Transverse colon (tissue), 4 donors: Measurements from ENCODE around the gene STK10.

Experiments
- EP300 ChIP-seq: sonication (generic); formaldehyde crosslinking; IDR thresholded peaks from one replicate; pipeline ENCODE4 v1.6.1; 2017; ENCODE audit warnings: antibody characterized with exemption, low read depth
- POLR2A ChIP-seq: fragments of 450-650 bp; IDR thresholded peaks from one replicate; pipeline ENCODE4 v1.6.1; 2016; ENCODE audit warnings: antibody characterized with exemption, mild to moderate bottlenecking, moderate library complexity
- POLR2AphosphoS5 ChIP-seq, 3 donors: sonication (generic); formaldehyde crosslinking; IDR thresholded peaks; one replicate each; pipeline ENCODE4 v1.6.1; 2016; ENCODE audit warnings: antibody characterized with exemption in 3 of 3
- TF ChIP-seq, protein P1 (sequence below), 5 experiments: fragments of 200-600 bp in 3 of 5; fragments of 450-650 bp in 2 of 5; sonication (generic) in 3 of 5; IDR thresholded peaks; 1 replicate in 2 of 5; 2 replicates in 3 of 5; pipeline ENCODE4 v1.5.1; 2016 to 2017; ENCODE audit warnings: antibody characterized with exemption in 5 of 5, inconsistent platforms in 3 of 5, mild to moderate bottlenecking in 2 of 5, moderate library complexity in 1 of 5

DNA sequence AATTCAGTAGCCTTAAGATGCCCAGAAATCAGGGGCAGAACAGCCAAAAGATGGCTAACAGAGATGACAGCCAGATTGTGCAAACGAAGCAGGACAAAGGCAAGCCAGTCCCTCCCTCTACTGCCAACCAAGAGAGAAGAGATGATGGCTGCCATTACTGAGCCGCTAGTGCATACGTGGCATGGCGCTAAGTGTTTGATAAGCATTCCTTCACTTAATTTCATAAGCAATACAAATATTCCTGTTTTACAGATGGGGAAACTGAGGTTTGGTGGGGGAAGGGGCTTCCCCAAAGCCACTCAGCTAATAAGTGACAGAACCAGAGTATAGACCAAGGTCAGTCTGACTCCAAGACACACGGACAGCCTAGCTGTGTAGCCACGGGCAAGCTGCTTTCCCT lies 44.1 kb downstream of the STK10 start:
- TF ChIP-seq, protein P1, sequence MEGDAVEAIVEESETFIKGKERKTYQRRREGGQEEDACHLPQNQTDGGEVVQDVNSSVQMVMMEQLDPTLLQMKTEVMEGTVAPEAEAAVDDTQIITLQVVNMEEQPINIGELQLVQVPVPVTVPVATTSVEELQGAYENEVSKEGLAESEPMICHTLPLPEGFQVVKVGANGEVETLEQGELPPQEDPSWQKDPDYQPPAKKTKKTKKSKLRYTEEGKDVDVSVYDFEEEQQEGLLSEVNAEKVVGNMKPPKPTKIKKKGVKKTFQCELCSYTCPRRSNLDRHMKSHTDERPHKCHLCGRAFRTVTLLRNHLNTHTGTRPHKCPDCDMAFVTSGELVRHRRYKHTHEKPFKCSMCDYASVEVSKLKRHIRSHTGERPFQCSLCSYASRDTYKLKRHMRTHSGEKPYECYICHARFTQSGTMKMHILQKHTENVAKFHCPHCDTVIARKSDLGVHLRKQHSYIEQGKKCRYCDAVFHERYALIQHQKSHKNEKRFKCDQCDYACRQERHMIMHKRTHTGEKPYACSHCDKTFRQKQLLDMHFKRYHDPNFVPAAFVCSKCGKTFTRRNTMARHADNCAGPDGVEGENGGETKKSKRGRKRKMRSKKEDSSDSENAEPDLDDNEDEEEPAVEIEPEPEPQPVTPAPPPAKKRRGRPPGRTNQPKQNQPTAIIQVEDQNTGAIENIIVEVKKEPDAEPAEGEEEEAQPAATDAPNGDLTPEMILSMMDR (IDR thresholded peaks at IDR 0.05) = no peak
- TF ChIP-seq EP300 (no peak), POLR2AphosphoS5 (IDR thresholded peaks at IDR 0.05) (no peak), POLR2A (no peak)
